ENCODE measurements around the gene C6orf89. TPM values are rescaled to one million over a fixed set of nuclear protein-coding genes. Genes with fewer than 3 reads are reported as not detected.

Gene C6orf89
- total and polyA plus RNA-seq, 2 of the 13 experiments (the other 11 are each of a cell fraction or from before 2014, with no cell fraction given), result 22.1 to 32.2 TPM

DNA sequence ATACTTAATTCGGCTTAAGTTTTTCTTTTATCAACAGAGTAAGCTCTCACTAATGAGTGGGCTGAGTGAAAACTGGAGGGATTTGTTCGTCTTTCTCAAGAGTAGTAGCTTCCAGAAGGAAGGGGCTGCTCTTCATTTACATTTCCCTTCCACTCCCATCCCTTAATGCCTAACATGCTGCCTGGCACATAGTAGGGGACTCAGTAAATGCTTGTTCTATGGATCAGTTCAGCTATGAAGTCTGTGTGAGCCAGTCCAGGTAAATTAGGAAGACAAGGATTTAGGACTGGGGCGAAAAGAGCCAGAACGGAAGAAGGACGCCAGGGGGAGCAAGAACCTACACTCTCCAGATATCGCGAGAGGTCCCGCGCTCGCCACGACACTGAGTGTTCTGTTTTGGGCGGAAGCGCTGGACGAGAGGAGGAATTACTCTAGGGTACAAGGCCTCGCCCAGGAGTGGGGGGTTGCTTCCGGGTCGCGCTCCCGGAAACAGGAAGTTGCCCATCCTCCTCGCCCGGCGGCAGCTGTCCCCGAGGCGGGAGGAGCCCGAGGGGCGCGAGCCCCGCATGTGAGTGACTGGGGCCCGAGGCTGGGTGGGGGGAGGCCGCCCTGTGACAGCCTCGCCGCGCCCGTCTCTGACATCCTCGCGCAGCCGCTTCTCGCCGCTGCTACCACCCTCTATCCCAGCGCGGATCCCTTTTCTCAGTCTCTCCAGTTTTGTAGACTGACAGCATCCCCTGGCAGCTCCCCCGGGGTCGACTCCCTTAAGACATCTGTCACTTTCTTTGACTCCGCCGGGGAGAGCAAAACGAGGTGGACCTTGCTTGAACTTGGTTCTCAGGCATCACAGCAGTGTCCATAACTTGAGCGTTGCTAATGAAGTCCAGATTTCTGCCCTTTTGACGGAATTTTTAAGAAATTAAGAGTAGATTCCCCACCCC is at the start of gene C6orf89 (continued):
- TF ChIP-seq, protein P1, sequence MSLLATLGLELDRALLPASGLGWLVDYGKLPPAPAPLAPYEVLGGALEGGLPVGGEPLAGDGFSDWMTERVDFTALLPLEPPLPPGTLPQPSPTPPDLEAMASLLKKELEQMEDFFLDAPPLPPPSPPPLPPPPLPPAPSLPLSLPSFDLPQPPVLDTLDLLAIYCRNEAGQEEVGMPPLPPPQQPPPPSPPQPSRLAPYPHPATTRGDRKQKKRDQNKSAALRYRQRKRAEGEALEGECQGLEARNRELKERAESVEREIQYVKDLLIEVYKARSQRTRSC (CRISPR knock-in tag; IDR thresholded peaks at IDR 0.05; ENCODE audit: low read depth), result 0 out of 2 replicates have a peak, but pooled peaks have one; percentile 87
- no peak for TF ChIP-seq TCF12 (IDR thresholded peaks at IDR 0.05)
- TF ChIP-seq TCF12 (CRISPR knock-in tag; IDR thresholded peaks at IDR 0.05), result no peak
- peak; percentile 97 for TF ChIP-seq KMT2A (CRISPR knock-in tag; IDR thresholded peaks at IDR 0.05)
- TF ChIP-seq PCBP1 (IDR thresholded peaks at IDR 0.05; ENCODE audit: borderline replicate concordance, low read depth, low read length), result peak; percentile 81; the same call in 1 of the 2 replicates
- TF ChIP-seq SAP130 (CRISPR knock-in tag; IDR thresholded peaks at IDR 0.05; ENCODE audit: low read depth), result peak; percentile 100
- TF ChIP-seq, protein P2, sequence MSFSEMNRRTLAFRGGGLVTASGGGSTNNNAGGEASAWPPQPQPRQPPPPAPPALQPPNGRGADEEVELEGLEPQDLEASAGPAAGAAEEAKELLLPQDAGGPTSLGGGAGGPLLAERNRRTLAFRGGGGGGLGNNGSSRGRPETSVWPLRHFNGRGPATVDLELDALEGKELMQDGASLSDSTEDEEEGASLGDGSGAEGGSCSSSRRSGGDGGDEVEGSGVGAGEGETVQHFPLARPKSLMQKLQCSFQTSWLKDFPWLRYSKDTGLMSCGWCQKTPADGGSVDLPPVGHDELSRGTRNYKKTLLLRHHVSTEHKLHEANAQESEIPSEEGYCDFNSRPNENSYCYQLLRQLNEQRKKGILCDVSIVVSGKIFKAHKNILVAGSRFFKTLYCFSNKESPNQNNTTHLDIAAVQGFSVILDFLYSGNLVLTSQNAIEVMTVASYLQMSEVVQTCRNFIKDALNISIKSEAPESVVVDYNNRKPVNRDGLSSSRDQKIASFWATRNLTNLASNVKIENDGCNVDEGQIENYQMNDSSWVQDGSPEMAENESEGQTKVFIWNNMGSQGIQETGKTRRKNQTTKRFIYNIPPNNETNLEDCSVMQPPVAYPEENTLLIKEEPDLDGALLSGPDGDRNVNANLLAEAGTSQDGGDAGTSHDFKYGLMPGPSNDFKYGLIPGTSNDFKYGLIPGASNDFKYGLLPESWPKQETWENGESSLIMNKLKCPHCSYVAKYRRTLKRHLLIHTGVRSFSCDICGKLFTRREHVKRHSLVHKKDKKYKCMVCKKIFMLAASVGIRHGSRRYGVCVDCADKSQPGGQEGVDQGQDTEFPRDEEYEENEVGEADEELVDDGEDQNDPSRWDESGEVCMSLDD (CRISPR knock-in tag; IDR thresholded peaks at IDR 0.05; ENCODE audit: borderline replicate concordance), result peak; percentile 36; the same call in 1 of the 2 replicates
- TF ChIP-seq IRX3 (CRISPR knock-in tag; IDR thresholded peaks at IDR 0.05; ENCODE audit: borderline replicate concordance, low read depth), result peak; percentile 87; the same call in 1 of the 2 replicates
- no peak for TF ChIP-seq SYNCRIP (IDR thresholded peaks at IDR 0.05; ENCODE audit: insufficient read depth, low read depth, low read length)
- TF ChIP-seq, protein P3, sequence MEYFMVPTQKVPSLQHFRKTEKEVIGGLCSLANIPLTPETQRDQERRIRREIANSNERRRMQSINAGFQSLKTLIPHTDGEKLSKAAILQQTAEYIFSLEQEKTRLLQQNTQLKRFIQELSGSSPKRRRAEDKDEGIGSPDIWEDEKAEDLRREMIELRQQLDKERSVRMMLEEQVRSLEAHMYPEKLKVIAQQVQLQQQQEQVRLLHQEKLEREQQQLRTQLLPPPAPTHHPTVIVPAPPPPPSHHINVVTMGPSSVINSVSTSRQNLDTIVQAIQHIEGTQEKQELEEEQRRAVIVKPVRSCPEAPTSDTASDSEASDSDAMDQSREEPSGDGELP (IDR thresholded peaks at IDR 0.05; ENCODE audit: borderline replicate concordance, low read depth), result peak; percentile 93
- TF ChIP-seq ZSCAN30 (CRISPR knock-in tag; IDR thresholded peaks at IDR 0.05), result no peak
- TF ChIP-seq KLF11 (CRISPR knock-in tag; IDR thresholded peaks at IDR 0.05), result peak; percentile 63
- TF ChIP-seq HMG20B (CRISPR knock-in tag; conservative IDR thresholded peaks at IDR 0.05), result peak; percentile 46
- no peak for TF ChIP-seq ARNT (IDR thresholded peaks at IDR 0.05)
- peak; percentile 70; the same call in 1 of the 2 replicates for TF ChIP-seq ZNF766 (CRISPR knock-in tag; IDR thresholded peaks at IDR 0.05; ENCODE audit: borderline replicate concordance)
- TF ChIP-seq, protein P4, sequence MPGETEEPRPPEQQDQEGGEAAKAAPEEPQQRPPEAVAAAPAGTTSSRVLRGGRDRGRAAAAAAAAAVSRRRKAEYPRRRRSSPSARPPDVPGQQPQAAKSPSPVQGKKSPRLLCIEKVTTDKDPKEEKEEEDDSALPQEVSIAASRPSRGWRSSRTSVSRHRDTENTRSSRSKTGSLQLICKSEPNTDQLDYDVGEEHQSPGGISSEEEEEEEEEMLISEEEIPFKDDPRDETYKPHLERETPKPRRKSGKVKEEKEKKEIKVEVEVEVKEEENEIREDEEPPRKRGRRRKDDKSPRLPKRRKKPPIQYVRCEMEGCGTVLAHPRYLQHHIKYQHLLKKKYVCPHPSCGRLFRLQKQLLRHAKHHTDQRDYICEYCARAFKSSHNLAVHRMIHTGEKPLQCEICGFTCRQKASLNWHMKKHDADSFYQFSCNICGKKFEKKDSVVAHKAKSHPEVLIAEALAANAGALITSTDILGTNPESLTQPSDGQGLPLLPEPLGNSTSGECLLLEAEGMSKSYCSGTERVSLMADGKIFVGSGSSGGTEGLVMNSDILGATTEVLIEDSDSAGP (CRISPR knock-in tag; IDR thresholded peaks at IDR 0.05; ENCODE audit: borderline replicate concordance), result peak; percentile 93; the same call in 1 of the 2 replicates
- TF ChIP-seq ZNF17 (CRISPR knock-in tag; IDR thresholded peaks at IDR 0.05), result no peak
- TF ChIP-seq ATM (IDR thresholded peaks at IDR 0.05; ENCODE audit: borderline replicate concordance), result no peak

Measured in HepG2 (cell line).